ENCODE data around the gene HSPB2. TPM values are rescaled to one million over a fixed set of nuclear protein-coding genes. Genes with fewer than 3 reads are reported as not detected.

The HSPB2 gene
- total and polyA plus RNA-seq, 2 of the 4 experiments (the other 2 are of a cell fraction): 0.18 to 0.55 TPM

- no peaks in the 10 kb centered on the region for H3K27me3 ChIP-seq (ENCODE audit: control insufficient read depth, insufficient read depth, low read length)
- peak within 1 kb of the TSS; percentile 100 for H3K14ac ChIP-seq (replicated peaks; ENCODE audit: low read depth, low read length)
- no peaks in the 10 kb centered on the region for H3K9me3 ChIP-seq (ENCODE audit: control insufficient read depth, insufficient read depth, low read length)
- in situ Hi-C loops (cut with MboI; ENCODE audit: low sequenced_read_pairs) (loop anchor here (5.0 kb wide), 1 partner anchor 113 kb away; no protein-coding TSS in a partner anchor), intact Hi-C loops (cut with micrococcal nuclease) (loop anchor here (1.0 to 10.0 kb wide), 10 partner anchors 48 to 401 kb away; partner anchors contain the start of genes DIXDC1, DLAT, NKAPD1 and PIH1D2), dilution Hi-C loops (cut with HindIII; ENCODE audit: low sequenced_read_pairs, unreplicated experiment) (no loop called here)
- peak within 1 kb of the TSS; percentile 87 to 100 for H4K8ac ChIP-seq (ENCODE audit: low read depth in 2 of 2, low read length in 2 of 2)
- peaks cover 0 to 11% of the 10 kb centered on the region in 2 experiments; a peak in 3 of 4 replicates for H3K79me1 ChIP-seq (ENCODE audit: low read depth in 1 of 2, low read length in 2 of 2)
- peak within 1 kb of the TSS; percentile 95 for H2BK20ac ChIP-seq (ENCODE audit: low read depth, low read length)
- CTCF ChIA-PET: interaction anchor here (0.8 kb wide), 1 partner anchor 119 kb away, joined by 3 read pairs; no protein-coding TSS in a partner anchor
- peak; percentile 97 for DNase-seq
- H4K20me1 ChIP-seq (ENCODE audit: insufficient read depth, low read length): no peaks in the 10 kb centered on the region
- peak within 1 kb of the TSS; percentile 95 for H2BK5ac ChIP-seq (ENCODE audit: low read depth, low read length, poor library complexity, severe bottlenecking)
- peak within 1 kb of the TSS; percentile 88 for H2AK5ac ChIP-seq (ENCODE audit: low read depth, low read length)
- peak within 1 kb of the TSS; percentile 99 for H3K23ac ChIP-seq (ENCODE audit: low read depth, low read length)
- H3K4me2 ChIP-seq (ENCODE audit: low read depth, low read length): peak within 1 kb of the TSS; percentile 77
- peak within 1 kb of the TSS; percentile 100 for H2AFZ ChIP-seq (replicated peaks; ENCODE audit: low read length, poor library complexity)
- peak within 1 kb of the TSS; percentile 97; the same call in 2 of the 3 replicates for H2BK15ac ChIP-seq (ENCODE audit: low read depth, low read length)
- peak within 1 kb of the TSS; percentile 88 for H3K27ac ChIP-seq (ENCODE audit: insufficient read depth, low read length)
- H2BK120ac ChIP-seq (ENCODE audit: low read depth, low read length): peak within 1 kb of the TSS; percentile 99
- 0% methylated on average over 14 of the region's 55 CpGs; no CpG with 5 or more reads in 1 of the 2 experiments for WGBS, 2 experiments (ENCODE audit: extremely low coverage in 2 of 2, insufficient read length in 1 of 2)
- POLR2A ChIA-PET (ENCODE audit: unreplicated experiment): no interaction called here
- peaks cover 3% of the 10 kb centered on the region; the same call in 1 of the 2 replicates for H3K9me1 ChIP-seq (ENCODE audit: insufficient read depth, low read length)
- H3K18ac ChIP-seq (ENCODE audit: low read depth, low read length): peak within 1 kb of the TSS; percentile 92
- H3K4ac ChIP-seq (ENCODE audit: low read depth, low read length): peak within 1 kb of the TSS; percentile 100
- H3K4me1 ChIP-seq (ENCODE audit: control insufficient read depth, insufficient read depth, low read length): peaks cover 3% of the 10 kb centered on the region; the same call in 1 of the 2 replicates
- H3K56ac ChIP-seq (ENCODE audit: extremely low read depth, insufficient read depth, low read length): peak within 1 kb of the TSS; percentile 97
- peak within 1 kb of the TSS; percentile 93 for H2AK9ac ChIP-seq (replicated peaks; ENCODE audit: low read depth, low read length, poor library complexity)
- H3K9ac ChIP-seq (ENCODE audit: low read depth, low read length): peak within 1 kb of the TSS; percentile 78
- peak; percentile 95 for ATAC-seq (ENCODE audit: low read depth)
- peak within 1 kb of the TSS; percentile 71 for H3K4me3 ChIP-seq (ENCODE audit: insufficient read depth, low read depth, low read length)
- H4K5ac ChIP-seq (ENCODE audit: low read depth, low read length): peak within 1 kb of the TSS; percentile 97
- H4K91ac ChIP-seq (ENCODE audit: insufficient read depth, low read depth, low read length): peak within 1 kb of the TSS; percentile 100
- H3K36me3 ChIP-seq (ENCODE audit: control insufficient read depth, insufficient read depth, low read length): no peaks in the 10 kb centered on the region; the same call in 1 of the 2 replicates
- no TSS peak for BruUV-seq (replicated peaks)
- TF ChIP-seq CHD1 (IDR thresholded peaks at IDR 0.05; ENCODE audit: low read depth, low read length) (no peak; the same call in 1 of the 2 replicates), MAZ (IDR thresholded peaks at IDR 0.05; ENCODE audit: borderline replicate concordance, low read depth, low read length) (peak; percentile 80; the same call in 1 of the 2 replicates), SMC3 (IDR thresholded peaks at IDR 0.05; ENCODE audit: low read depth, low read length) (peak; percentile 93), RFX5 (IDR thresholded peaks at IDR 0.05; ENCODE audit: low read depth, low read length) (no peak), NFE2L2 (IDR thresholded peaks at IDR 0.05; ENCODE audit: low read depth, low read length) (no peak), MXI1 (IDR thresholded peaks at IDR 0.05; ENCODE audit: borderline replicate concordance, low read depth, low read length) (0 out of 2 replicates have a peak, but pooled peaks have one; percentile 80), USF2 (IDR thresholded peaks at IDR 0.05; ENCODE audit: low read depth, low read length) (peak; percentile 11; the same call in 1 of the 2 replicates), RCOR1 (IDR thresholded peaks at IDR 0.05; ENCODE audit: insufficient replicate concordance, low read length) (no peak), BHLHE40 (IDR thresholded peaks at IDR 0.05; ENCODE audit: low read depth, low read length) (no peak), CEBPB (IDR thresholded peaks at IDR 0.05; ENCODE audit: low read depth, low read length) (no peak), ELK1 (IDR thresholded peaks at IDR 0.05; ENCODE audit: borderline replicate concordance, low read depth, low read length) (no peak), POLR2A (IDR thresholded peaks at IDR 0.05; ENCODE audit: low read depth, low read length) (peak; percentile 34; the same call in 1 of the 2 replicates), RAD21 (IDR thresholded peaks at IDR 0.05; ENCODE audit: low read length) (peak; percentile 97), FOS (IDR thresholded peaks at IDR 0.05; ENCODE audit: low read depth, low read length) (peak; percentile 57)
Measured at GRCh38 chr11:111878849-111879636, 33.5 kb upstream of the HSPB2 start, which contains the start of the genes CFAP68 and FDXACB1. Gene CFAP68 (plus strand): TSS chr11:111879541. CDS start chr11:111879561, 20 bp downstream. Gene FDXACB1 (minus strand): TSS chr11:111879165. CDS start chr11:111879132, 33 bp downstream.

Data from IMR-90 (cell line).